HepG2 (cell line): ENCODE results near the gene SCFD1. TPM values are rescaled to one million over a fixed set of nuclear protein-coding genes. Genes with fewer than 3 reads are reported as not detected.

Experiments used
- CTCF ChIP-seq: sonication (generic); formaldehyde crosslinking; IDR thresholded peaks from 2 replicates; pipeline ENCODE4 v1.5.0; 2020; ENCODE audit warnings: mild to moderate bottlenecking, missing genetic modification reagents, moderate library complexity
- FOXO1 ChIP-seq: sonication (generic); formaldehyde crosslinking; IDR thresholded peaks from 2 replicates; pipeline ENCODE4 v1.4.0; 2020; ENCODE audit warnings: missing genetic modification reagents
- GTF2F1 ChIP-seq: fragments of 150-350 bp; IDR thresholded peaks from 2 replicates; pipeline ENCODE4 v1.6.1; 2014; ENCODE audit warnings: low read length
- HNRNPH1 ChIP-seq: fragments of 200-400 bp; formaldehyde crosslinking; optimal IDR thresholded peaks from 2 replicates; pipeline ENCODE3; 2017; ENCODE audit warnings: mild to moderate bottlenecking, low read depth, low read length
- ISX ChIP-seq: sonication (generic); formaldehyde crosslinking; conservative IDR thresholded peaks from 2 replicates; pipeline ENCODE4 v1.5.0; 2020; ENCODE audit warnings: missing genetic modification reagents
- KLF16 ChIP-seq, 2 experiments: sonication (generic) in 1 of 2; formaldehyde crosslinking in 1 of 2; IDR thresholded peaks; 2 replicates each; pipeline versions ENCODE4 v1.6.1 to v1.8.0; 2016 to 2023; ENCODE audit warnings: missing genetic modification reagents in 2 of 2, missing compliant biosample characterization in 1 of 2
- MED8 ChIP-seq: sonication (generic); formaldehyde crosslinking; IDR thresholded peaks from 2 replicates; pipeline ENCODE4 v1.8.1; 2023; ENCODE audit warnings: mild to moderate bottlenecking, missing genetic modification reagents; ENCODE audit not compliant: insufficient replicate concordance
- MTA3 ChIP-seq: sonication (generic); formaldehyde crosslinking; IDR thresholded peaks from 2 replicates; pipeline ENCODE4 v1.4.0; 2020; ENCODE audit warnings: missing genetic modification reagents
- MXD3 ChIP-seq: IDR thresholded peaks from 2 replicates; pipeline ENCODE4 v1.6.1; 2016; ENCODE audit warnings: mild to moderate bottlenecking, missing biosample characterization, missing genetic modification reagents
- NFYB ChIP-seq: sonication (generic); formaldehyde crosslinking; IDR thresholded peaks from 2 replicates; pipeline ENCODE4 v1.4.0; 2020; ENCODE audit warnings: missing genetic modification reagents
- PRDM10 ChIP-seq: sonication (generic); formaldehyde crosslinking; IDR thresholded peaks from 2 replicates; pipeline ENCODE4 v1.4.0; 2020; ENCODE audit warnings: low read depth, missing genetic modification reagents
- SMARCC2 ChIP-seq: fragments of 450-650 bp; IDR thresholded peaks from 2 replicates; pipeline ENCODE4 v1.6.1; 2017; ENCODE audit warnings: antibody characterized with exemption, mild to moderate bottlenecking
- SRSF1 ChIP-seq: fragments of 200-400 bp; formaldehyde crosslinking; optimal IDR thresholded peaks from 2 replicates; pipeline ENCODE3; 2017; ENCODE audit warnings: mild to moderate bottlenecking, low read depth, low read length, moderate library complexity
- TFAP4 ChIP-seq: sonication (generic); IDR thresholded peaks from 2 replicates; pipeline ENCODE4 v1.6.1; 2016; ENCODE audit warnings: low read depth, borderline replicate concordance
- TRIM24 ChIP-seq: sonication (generic); formaldehyde crosslinking; IDR thresholded peaks from 2 replicates; pipeline ENCODE4 v1.8.0; 2022; ENCODE audit warnings: mild to moderate bottlenecking, missing genetic modification reagents
- ZBTB21 ChIP-seq: sonication (generic); formaldehyde crosslinking; IDR thresholded peaks from 2 replicates; pipeline ENCODE4 v1.4.0; 2020; ENCODE audit warnings: missing genetic modification reagents
- ZFP41 ChIP-seq: sonication (generic); formaldehyde crosslinking; IDR thresholded peaks from 2 replicates; pipeline ENCODE4 v1.4.0; 2020; ENCODE audit warnings: mild to moderate bottlenecking, missing genetic modification reagents, borderline replicate concordance
- ZNF24 ChIP-seq: fragments of 450-650 bp; IDR thresholded peaks from 2 replicates; pipeline ENCODE4 v1.6.1; 2017; ENCODE audit warnings: antibody characterized with exemption, mild to moderate bottlenecking
- ZNF652 ChIP-seq: IDR thresholded peaks from 2 replicates; pipeline ENCODE4 v1.6.1; 2016; ENCODE audit warnings: low read depth, borderline replicate concordance
- ZNF709 ChIP-seq: sonication (generic); formaldehyde crosslinking; IDR thresholded peaks from 2 replicates; pipeline ENCODE4 v1.5.0; 2020; ENCODE audit warnings: mild to moderate bottlenecking, missing genetic modification reagents
- ZNF784 ChIP-seq: sonication (generic); formaldehyde crosslinking; IDR thresholded peaks from 2 replicates; pipeline ENCODE4 v1.5.1; 2020; ENCODE audit warnings: missing genetic modification reagents, mild to moderate bottlenecking, borderline replicate concordance
- polyA plus RNA-seq, 8 experiments: library from polyadenylated mRNA; depleted of rRNA in 3 of 8; stranded (reverse) in 7 of 8; unstranded in 1 of 8; fragments of >200 nt; fragmentation: Illumina TruSeq in 4 of 8; extraction: Trizol in 4 of 8; gene quantifications; 2 replicates each; pipeline versions ENCODE4 v1.2.1 to v1.2.3, GENCODE V29; 2011 to 2016; ENCODE audit warnings: low read depth in 4 of 8, missing spikeins in 1 of 8, mixed read lengths in 1 of 8; ENCODE audit not compliant: insufficient read depth in 1 of 8
- total RNA-seq, 5 experiments: library from RNA; depleted of rRNA; stranded (reverse); fragments of >200 nt; fragmentation: Illumina TruSeq; extraction: Trizol; gene quantifications; 2 replicates each; pipeline ENCODE4 v1.2.3, GENCODE V29; 2016; ENCODE audit warnings: low read depth in 1 of 5
- TF ChIP-seq, protein P1 (sequence below): sonication (generic); formaldehyde crosslinking; IDR thresholded peaks from 2 replicates; pipeline ENCODE4 v1.5.0; 2020; ENCODE audit warnings: missing genetic modification reagents

The SCFD1 gene
- total and polyA plus RNA-seq, 2 of the 13 experiments (the other 11 are each of a cell fraction or from before 2014, with no cell fraction given): 235 to 256 TPM

GRCh38 chr14:30656190-30656632 is 34.1 kb downstream of the SCFD1 start (continued):
- TF ChIP-seq PRDM10 (CRISPR knock-in tag) (peak; percentile 92), ZNF784 (CRISPR knock-in tag) (0 out of 2 replicates have a peak, but pooled peaks have one; percentile 50), SRSF1 (no peak), CTCF (peak; percentile 92), ZNF652 (no peak), MXD3 (no peak), TRIM24 (CRISPR knock-in tag) (no peak), ZFP41 (CRISPR knock-in tag) (no peak), MED8 (CRISPR knock-in tag) (no peak), ZBTB21 (CRISPR knock-in tag) (no peak), ZNF709 (peak; percentile 39; the same call in 1 of the 2 replicates), ISX (CRISPR knock-in tag) (no peak), ZNF24 (no peak), MTA3 (CRISPR knock-in tag) (no peak), KLF16 (CRISPR knock-in tag; IDR thresholded peaks at IDR 0.05) (no peak; a peak in 1 of 4 replicates), NFYB (CRISPR knock-in tag) (no peak), HNRNPH1 (no peak), SMARCC2 (no peak), FOXO1 (CRISPR knock-in tag) (no peak), GTF2F1 (peak; percentile 57; the same call in 1 of the 2 replicates), TFAP4 (no peak)
- TF ChIP-seq, protein P1, sequence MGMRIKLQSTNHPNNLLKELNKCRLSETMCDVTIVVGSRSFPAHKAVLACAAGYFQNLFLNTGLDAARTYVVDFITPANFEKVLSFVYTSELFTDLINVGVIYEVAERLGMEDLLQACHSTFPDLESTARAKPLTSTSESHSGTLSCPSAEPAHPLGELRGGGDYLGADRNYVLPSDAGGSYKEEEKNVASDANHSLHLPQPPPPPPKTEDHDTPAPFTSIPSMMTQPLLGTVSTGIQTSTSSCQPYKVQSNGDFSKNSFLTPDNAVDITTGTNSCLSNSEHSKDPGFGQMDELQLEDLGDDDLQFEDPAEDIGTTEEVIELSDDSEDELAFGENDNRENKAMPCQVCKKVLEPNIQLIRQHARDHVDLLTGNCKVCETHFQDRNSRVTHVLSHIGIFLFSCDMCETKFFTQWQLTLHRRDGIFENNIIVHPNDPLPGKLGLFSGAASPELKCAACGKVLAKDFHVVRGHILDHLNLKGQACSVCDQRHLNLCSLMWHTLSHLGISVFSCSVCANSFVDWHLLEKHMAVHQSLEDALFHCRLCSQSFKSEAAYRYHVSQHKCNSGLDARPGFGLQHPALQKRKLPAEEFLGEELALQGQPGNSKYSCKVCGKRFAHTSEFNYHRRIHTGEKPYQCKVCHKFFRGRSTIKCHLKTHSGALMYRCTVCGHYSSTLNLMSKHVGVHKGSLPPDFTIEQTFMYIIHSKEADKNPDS (CRISPR knock-in tag): no peak
